SH-SY5Y (cell line): ENCODE results near the gene TSPAN15.

ENCODE experiments used
- GATA2 ChIP-seq: IDR thresholded peaks from 2 replicates; pipeline ENCODE4 v1.6.1; 2011; ENCODE audit warnings: mild to moderate bottlenecking, low read depth, low read length
- GATA3 ChIP-seq: IDR thresholded peaks from 2 replicates; pipeline ENCODE4 v1.6.1; 2011; ENCODE audit warnings: low read depth, mild to moderate bottlenecking, low read length, moderate library complexity

- TF ChIP-seq GATA2 (no peak), GATA3 (no peak)
Measured at GRCh38 chr10:69474742-69475432, 23.6 kb downstream of the TSPAN15 start.
